Measurements from ENCODE around the gene CAMKMT. TPM values are rescaled to one million over a fixed set of nuclear protein-coding genes. Genes with fewer than 3 reads are reported as not detected.

The CAMKMT gene
- total RNA-seq, 1 experiment from 2014 or later, result 17.4 TPM

- no peaks in the 10 kb centered on the region; the same call in 1 of the 2 replicates for H3K79me2 ChIP-seq (ENCODE audit: insufficient read depth, low read length)
- H3K4me1 Mint-ChIP-seq, result peaks cover 18 to 25% of the 10 kb centered on the region in 2 experiments; a peak in 3 of 4 replicates
- no peak overlapping the region for H2BK5ac ChIP-seq (ENCODE audit: insufficient read length, low read length)
- no peak overlapping the region for H3K27ac ChIP-seq (ENCODE audit: insufficient read length, low read depth, low read length)
- no peak overlapping the region for H3K27ac Mint-ChIP-seq
- no peak for DNase-seq
- no peaks in the 10 kb centered on the region for H3K27me3 ChIP-seq (ENCODE audit: insufficient read depth, low read length)
- no peak overlapping the region for H3T11ph ChIP-seq (ENCODE audit: low read length)
- H2AK5ac ChIP-seq (ENCODE audit: insufficient read length, low read length), result no peak overlapping the region
- H3K56ac ChIP-seq (ENCODE audit: insufficient read length, low read depth, low read length), result no peak overlapping the region
- no peak overlapping the region for H3K23ac ChIP-seq (ENCODE audit: insufficient read length, low read depth, low read length)
- no peaks in the 10 kb centered on the region for H3K79me1 ChIP-seq (ENCODE audit: insufficient read depth, low read depth, low read length, poor library complexity, severe bottlenecking)
- H4K20me1 ChIP-seq (ENCODE audit: control insufficient read depth, insufficient read depth, insufficient read length), result no peaks in the 10 kb centered on the region
- H2BK120ac ChIP-seq (ENCODE audit: low read depth, low read length, poor library complexity, severe bottlenecking), result no peak overlapping the region
- no peak overlapping the region for H2BK12ac ChIP-seq (ENCODE audit: insufficient read length, low read depth, low read length)
- H2BK15ac ChIP-seq (ENCODE audit: low read depth, low read length), result no peak overlapping the region
- no peak overlapping the region for H4K91ac ChIP-seq (ENCODE audit: insufficient read length, low read depth, low read length)
- H2BK20ac ChIP-seq (ENCODE audit: low read depth, low read length, poor library complexity, severe bottlenecking), result no peak overlapping the region
- H3K36me3 Mint-ChIP-seq (ENCODE audit: insufficient read depth in 1 of 3, low read depth in 3 of 3), result peaks cover 3 to 7% (median 5%) of the 10 kb centered on the region in 3 experiments; a peak in 5 of 7 replicates
- H4K8ac ChIP-seq (replicated peaks; ENCODE audit: insufficient read length, low read depth, low read length), result no peak overlapping the region
- no peaks in the 10 kb centered on the region for H3K27me3 Mint-ChIP-seq (ENCODE audit: low read depth)
- H3K14ac ChIP-seq (ENCODE audit: insufficient read depth, low read length), result no peak overlapping the region
- H3K23me2 ChIP-seq (ENCODE audit: insufficient read length, low read depth, low read length, poor library complexity, severe bottlenecking), result no peaks in the 10 kb centered on the region
- no peak overlapping the region for H3K9ac ChIP-seq (ENCODE audit: extremely low read depth, insufficient read length, low read length)
- no peak overlapping the region for H4K5ac ChIP-seq (ENCODE audit: insufficient read length, low read depth, low read length)
- TF ChIP-seq CTCF (conservative IDR thresholded peaks at IDR 0.05), result no peak
- no peak overlapping the region for H3K4me2 ChIP-seq (ENCODE audit: insufficient read depth, insufficient read length, low read length)
- H3K4me1 ChIP-seq (ENCODE audit: insufficient read depth, low read length), result peaks cover 2% of the 10 kb centered on the region; the same call in 1 of the 2 replicates
- no peak overlapping the region for H3K18ac ChIP-seq (ENCODE audit: insufficient read length, low read depth, low read length)
- no peaks in the 10 kb centered on the region for H3K9me3 ChIP-seq (ENCODE audit: control insufficient read depth, low read depth, low read length)
- no peak overlapping the region for H2AFZ ChIP-seq (ENCODE audit: low read length)
- no peak overlapping the region for H3K4ac ChIP-seq (ENCODE audit: low read depth, low read length)
- no peak overlapping the region for H3K4me3 Mint-ChIP-seq
- peaks cover 0 to 3% of the 10 kb centered on the region in 2 experiments; a peak in 1 of 5 replicates for H3K9me3 Mint-ChIP-seq
These were observed 89.1 kb downstream of the CAMKMT start for GRCh38 chr2:44450806-44451205.

Measured in H9 (cell line).